ENCODE measurements around the gene CPEB3. TPM values are rescaled to one million over a fixed set of nuclear protein-coding genes. Genes with fewer than 3 reads are reported as not detected.

Gene CPEB3
- total RNA-seq, 6 experiments from 2014 or later, result 0.85 to 1.1 (median 1.0) TPM

DNA sequence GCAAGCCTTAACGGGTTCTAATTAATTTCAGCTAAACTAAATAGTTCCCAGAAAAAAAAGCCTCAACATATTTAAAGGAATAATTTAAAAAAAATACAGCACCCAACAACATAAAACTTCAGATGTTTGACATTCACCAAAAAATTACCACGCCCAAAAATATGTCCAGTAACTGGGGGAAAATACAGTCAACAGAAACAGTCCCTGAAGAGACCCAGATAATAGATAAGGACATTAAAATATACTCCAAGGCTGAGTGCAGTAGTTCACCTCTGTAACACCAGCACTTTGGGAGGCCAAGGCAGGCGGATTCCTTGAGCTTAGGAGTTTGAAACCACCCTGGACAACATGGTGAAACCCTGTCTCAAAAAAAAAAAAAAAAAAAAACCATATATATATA, 289.3 kb downstream of the CPEB3 start:
- H3K4me3 Mint-ChIP-seq, result no peak overlapping the region
- TF ChIP-seq, protein P1, sequence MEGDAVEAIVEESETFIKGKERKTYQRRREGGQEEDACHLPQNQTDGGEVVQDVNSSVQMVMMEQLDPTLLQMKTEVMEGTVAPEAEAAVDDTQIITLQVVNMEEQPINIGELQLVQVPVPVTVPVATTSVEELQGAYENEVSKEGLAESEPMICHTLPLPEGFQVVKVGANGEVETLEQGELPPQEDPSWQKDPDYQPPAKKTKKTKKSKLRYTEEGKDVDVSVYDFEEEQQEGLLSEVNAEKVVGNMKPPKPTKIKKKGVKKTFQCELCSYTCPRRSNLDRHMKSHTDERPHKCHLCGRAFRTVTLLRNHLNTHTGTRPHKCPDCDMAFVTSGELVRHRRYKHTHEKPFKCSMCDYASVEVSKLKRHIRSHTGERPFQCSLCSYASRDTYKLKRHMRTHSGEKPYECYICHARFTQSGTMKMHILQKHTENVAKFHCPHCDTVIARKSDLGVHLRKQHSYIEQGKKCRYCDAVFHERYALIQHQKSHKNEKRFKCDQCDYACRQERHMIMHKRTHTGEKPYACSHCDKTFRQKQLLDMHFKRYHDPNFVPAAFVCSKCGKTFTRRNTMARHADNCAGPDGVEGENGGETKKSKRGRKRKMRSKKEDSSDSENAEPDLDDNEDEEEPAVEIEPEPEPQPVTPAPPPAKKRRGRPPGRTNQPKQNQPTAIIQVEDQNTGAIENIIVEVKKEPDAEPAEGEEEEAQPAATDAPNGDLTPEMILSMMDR (IDR thresholded peaks at IDR 0.05), result no peak
- H3K36me3 Mint-ChIP-seq (ENCODE audit: low read depth), result peaks cover 70% of the 10 kb centered on the region
- H3K9me3 Mint-ChIP-seq, result peaks cover 11% of the 10 kb centered on the region
- H3K4me1 Mint-ChIP-seq (ENCODE audit: low read depth), result peaks cover 7% of the 10 kb centered on the region; the same call in 1 of the 2 replicates
- DNase-seq, result no peak
- H3K27me3 Mint-ChIP-seq (ENCODE audit: insufficient read depth), result no peaks in the 10 kb centered on the region
- H3K27ac Mint-ChIP-seq, result no peak overlapping the region

Other genes starting within 250 kb of the CPEB3 start
- gene MARCHF5, start 89 bp upstream of the CPEB3 start, total RNA-seq (2021; fragmentation: NEBNext Ultra II Directional; extraction: Animal tissue kit (Norgen Biotek cat#: 25700)), result 10 to 100 TPM; 36.2 to 48.2 (median 41.2) TPM

Data from HFFc6 (cell line).